Vagina (tissue), 2 donors: Measurements from ENCODE around the gene ADARB2.

ENCODE experiments used
- POLR2A ChIP-seq, 2 donors: fragments of 450-650 bp; IDR thresholded peaks; one replicate each; pipeline ENCODE4 v1.6.1; 2017; ENCODE audit warnings: antibody characterized with exemption in 2 of 2, mild to moderate bottlenecking in 2 of 2, moderate library complexity in 2 of 2
- TF ChIP-seq, protein P1 (sequence below), 3 experiments: fragments of 450-650 bp in 2 of 3; fragments of 200-600 bp in 1 of 3; sonication (generic) in 1 of 3; IDR thresholded peaks; one replicate each; pipeline ENCODE4 v1.5.1; 2017 to 2019; ENCODE audit warnings: antibody characterized with exemption in 3 of 3, mild to moderate bottlenecking in 2 of 3, moderate library complexity in 2 of 3

DNA sequence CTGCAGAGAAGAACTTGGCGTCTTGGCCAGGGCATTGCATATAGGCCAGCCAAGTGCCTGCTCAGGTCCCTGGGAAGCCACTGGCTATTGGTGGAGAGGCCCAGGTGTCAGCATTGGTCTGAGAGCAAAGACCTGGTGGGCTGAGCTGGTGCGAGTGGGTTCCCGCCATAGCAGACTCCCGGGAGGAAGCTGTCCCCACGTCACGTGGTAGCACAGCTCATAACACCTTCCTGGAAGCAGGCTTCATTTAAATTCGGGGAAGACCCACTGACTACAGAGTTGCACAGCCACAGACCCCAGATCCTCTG is 550.7 kb downstream of the ADARB2 start:
- TF ChIP-seq, protein P1, sequence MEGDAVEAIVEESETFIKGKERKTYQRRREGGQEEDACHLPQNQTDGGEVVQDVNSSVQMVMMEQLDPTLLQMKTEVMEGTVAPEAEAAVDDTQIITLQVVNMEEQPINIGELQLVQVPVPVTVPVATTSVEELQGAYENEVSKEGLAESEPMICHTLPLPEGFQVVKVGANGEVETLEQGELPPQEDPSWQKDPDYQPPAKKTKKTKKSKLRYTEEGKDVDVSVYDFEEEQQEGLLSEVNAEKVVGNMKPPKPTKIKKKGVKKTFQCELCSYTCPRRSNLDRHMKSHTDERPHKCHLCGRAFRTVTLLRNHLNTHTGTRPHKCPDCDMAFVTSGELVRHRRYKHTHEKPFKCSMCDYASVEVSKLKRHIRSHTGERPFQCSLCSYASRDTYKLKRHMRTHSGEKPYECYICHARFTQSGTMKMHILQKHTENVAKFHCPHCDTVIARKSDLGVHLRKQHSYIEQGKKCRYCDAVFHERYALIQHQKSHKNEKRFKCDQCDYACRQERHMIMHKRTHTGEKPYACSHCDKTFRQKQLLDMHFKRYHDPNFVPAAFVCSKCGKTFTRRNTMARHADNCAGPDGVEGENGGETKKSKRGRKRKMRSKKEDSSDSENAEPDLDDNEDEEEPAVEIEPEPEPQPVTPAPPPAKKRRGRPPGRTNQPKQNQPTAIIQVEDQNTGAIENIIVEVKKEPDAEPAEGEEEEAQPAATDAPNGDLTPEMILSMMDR (IDR thresholded peaks at IDR 0.05) = no peak
- TF ChIP-seq POLR2A (IDR thresholded peaks at IDR 0.05) = no peak
